Tibial artery (tissue), 4 donors: Measurements from ENCODE around the gene ATF7IP.

Source experiments
- DNase-seq, 2 donors: peaks; one replicate each; pipeline ENCODE4 v3.0.0-alpha.2; 2019
- H3K27ac ChIP-seq, 2 donors: fragments of 200-600 bp; sonication (generic) in 1 of 2; 1 replicate in 1 of 2; 2 replicates in 1 of 2; pipeline ENCODE4 v1.5.1; 2018 to 2019; ENCODE audit warnings: mild to moderate bottlenecking in 1 of 2
- H3K27me3 ChIP-seq, 2 donors: fragments of 200-600 bp; sonication (generic) in 1 of 2; one replicate each; pipeline versions ENCODE4 v1.5.1 to v1.6.0; 2016 to 2019
- H3K36me3 ChIP-seq, 3 donors: fragments of 200-600 bp; sonication (generic) in 2 of 3; one replicate each; pipeline ENCODE4 v1.5.1; 2016 to 2019; ENCODE audit warnings: mild to moderate bottlenecking in 2 of 3
- H3K4me1 ChIP-seq, 4 donors: fragments of 200-600 bp; sonication (generic) in 2 of 4; 1 replicate in 3 of 4; 2 replicates in 1 of 4; pipeline ENCODE4 v1.5.1; 2016 to 2019
- H3K4me3 ChIP-seq, 2 donors: fragments of 200-600 bp; sonication (generic) in 1 of 2; 1 replicate in 1 of 2; 2 replicates in 1 of 2; pipeline ENCODE4 v1.5.1; 2018 to 2019; ENCODE audit warnings: mild to moderate bottlenecking in 2 of 2
- H3K9me3 ChIP-seq, 3 donors: fragments of 200-600 bp; sonication (generic) in 1 of 3; one replicate each; pipeline ENCODE4 v1.5.1; 2016 to 2019
- CTCF ChIP-seq, 2 experiments: fragments of 200-600 bp in 1 of 2; fragments of 450-650 bp in 1 of 2; IDR thresholded peaks; one replicate each; pipeline ENCODE4 v1.5.1; 2017 to 2019; ENCODE audit warnings: antibody characterized with exemption in 2 of 2, mild to moderate bottlenecking in 1 of 2, moderate library complexity in 1 of 2
- intact Hi-C: fragments of 100-400 bp; cut with DNase I; formaldehyde crosslinking; loops from one replicate; pipeline ENCODE4 v1.15.0; 2023; ENCODE audit warnings: low total_unique reads

Gene ATF7IP

GRCh38 chr12:14481201-14481600, 115.7 kb downstream of the ATF7IP start:
- H3K4me1 ChIP-seq, result no peaks in the 10 kb centered on the region
- H3K36me3 ChIP-seq, result peaks cover 84 to 92% (median 86%) of the 10 kb centered on the region in 3 donors
- no peak for TF ChIP-seq CTCF (IDR thresholded peaks at IDR 0.05)
- H3K27ac ChIP-seq, result no peak overlapping the region
- H3K4me3 ChIP-seq, result no peak overlapping the region
- H3K9me3 ChIP-seq, result peaks cover 0 to under 1% (median 0%) of the 10 kb centered on the region in 3 donors
- DNase-seq, result no peak
- intact Hi-C loops, result no loop called here
- no peaks in the 10 kb centered on the region for H3K27me3 ChIP-seq

GRCh38 chr12:14482361-14482760, 116.9 kb downstream of the ATF7IP start:
- intact Hi-C loops, result no loop called here
- H3K27ac ChIP-seq, result no peak overlapping the region
- no peaks in the 10 kb centered on the region for H3K4me1 ChIP-seq
- no peaks in the 10 kb centered on the region for H3K9me3 ChIP-seq
- no peak for TF ChIP-seq CTCF (IDR thresholded peaks at IDR 0.05)
- no peak overlapping the region for H3K4me3 ChIP-seq
- peaks cover 83 to 91% (median 88%) of the 10 kb centered on the region in 3 donors for H3K36me3 ChIP-seq
- DNase-seq, result no peak
- H3K27me3 ChIP-seq, result no peaks in the 10 kb centered on the region

- peaks cover 84 to 92% (median 91%) of the 10 kb centered on the region in 3 donors for H3K36me3 ChIP-seq
- intact Hi-C loops, result no loop called here
- H3K4me1 ChIP-seq, result no peaks in the 10 kb centered on the region
- no peak for DNase-seq
- no peak overlapping the region for H3K27ac ChIP-seq
- no peak overlapping the region for H3K4me3 ChIP-seq
- no peak for TF ChIP-seq CTCF (IDR thresholded peaks at IDR 0.05)
- no peaks in the 10 kb centered on the region for H3K27me3 ChIP-seq
- no peaks in the 10 kb centered on the region for H3K9me3 ChIP-seq
These were observed 117.4 kb downstream of the ATF7IP start for GRCh38 chr12:14482886-14483285.

GRCh38 chr12:14495326-14495725, 129.8 kb downstream of the ATF7IP start:
- intact Hi-C loops, result no loop called here
- Histone ChIP-seq H3K36me3 (peaks cover 76 to 88% (median 83%) of the 10 kb centered on the region in 3 donors), H3K27ac (no peak overlapping the region), H3K4me1 (no peaks in the 10 kb centered on the region), H3K4me3 (no peak overlapping the region), H3K27me3 (no peaks in the 10 kb centered on the region), H3K9me3 (no peaks in the 10 kb centered on the region)
- DNase-seq, result no peak
- no peak for TF ChIP-seq CTCF (IDR thresholded peaks at IDR 0.05)

- DNase-seq, result no peak
- no peaks in the 10 kb centered on the region for H3K9me3 ChIP-seq
- H3K27me3 ChIP-seq, result no peaks in the 10 kb centered on the region
- intact Hi-C loops, result no loop called here
- no peak overlapping the region for H3K27ac ChIP-seq
- H3K36me3 ChIP-seq, result peaks cover 16 to 30% (median 19%) of the 10 kb centered on the region in 3 donors
- no peaks in the 10 kb centered on the region for H3K4me1 ChIP-seq
- TF ChIP-seq CTCF (IDR thresholded peaks at IDR 0.05), result no peak
- no peak overlapping the region for H3K4me3 ChIP-seq
These were observed 140.4 kb downstream of the ATF7IP start for GRCh38 chr12:14505626-14506596.
